Endothelial cell of umbilical vein (primary cell): ENCODE measurements around the gene PTH1R.

Experiments
- CTCF ChIP-seq, 2 donors: IDR thresholded peaks; 1 replicate in 1 of 2; 2 replicates in 1 of 2; pipeline ENCODE4 v1.5.1; 2011; ENCODE audit warnings: low read length in 2 of 2, mild to moderate bottlenecking in 2 of 2, moderate library complexity in 2 of 2, control low read depth in 1 of 2, inconsistent platforms in 1 of 2, low read depth in 1 of 2; ENCODE audit not compliant: insufficient read depth in 1 of 2; ENCODE audit errors: extremely low read depth in 1 of 2
- EZH2 ChIP-seq: IDR thresholded peaks from 2 replicates; pipeline ENCODE4 v1.6.1; 2012; ENCODE audit warnings: borderline replicate concordance, low read depth, mild to moderate bottlenecking, moderate library complexity, low read length, inconsistent platforms; ENCODE audit not compliant: severe bottlenecking
- GATA2 ChIP-seq: IDR thresholded peaks from 2 replicates; pipeline ENCODE4 v1.7.0; 2011; ENCODE audit warnings: low read depth, mild to moderate bottlenecking, moderate library complexity, mixed read lengths, low read length; ENCODE audit not compliant: insufficient read length, insufficient read depth
- JUN ChIP-seq: IDR thresholded peaks from 2 replicates; pipeline ENCODE4 v1.6.1; 2011; ENCODE audit warnings: borderline replicate concordance, low read depth; ENCODE audit not compliant: insufficient read length, insufficient read depth
- MAX ChIP-seq: IDR thresholded peaks from 2 replicates; pipeline ENCODE4 v1.6.1; 2011; ENCODE audit not compliant: insufficient read depth, insufficient read length
- MYC ChIP-seq: IDR thresholded peaks from one replicate; pipeline ENCODE4 v1.6.1; 2011; ENCODE audit warnings: mild to moderate bottlenecking, low read depth, low read length
- POLR2A ChIP-seq: IDR thresholded peaks from 2 replicates; pipeline ENCODE4 v1.6.1; 2012; ENCODE audit warnings: low read depth, mild to moderate bottlenecking, control low read depth, low read length
- POLR2AphosphoS5 ChIP-seq: IDR thresholded peaks from 2 replicates; pipeline ENCODE4 v1.6.1; 2012; ENCODE audit warnings: low read depth, mild to moderate bottlenecking, control low read depth, low read length, moderate library complexity; ENCODE audit not compliant: insufficient read depth

GRCh38 chr3:46865031-46865507, 12.5 kb upstream of the PTH1R start:
- TF ChIP-seq EZH2: no peak
- TF ChIP-seq CTCF (IDR thresholded peaks at IDR 0.05; ENCODE audit: extremely low read depth in 1 of 2, insufficient read depth in 1 of 2, low read depth in 1 of 2, low read length in 2 of 2): no peak
- no peak for TF ChIP-seq POLR2AphosphoS5
- no peak for TF ChIP-seq POLR2A
- no peak for TF ChIP-seq JUN
- no peak for TF ChIP-seq MAX
- TF ChIP-seq GATA2: no peak
- TF ChIP-seq MYC: no peak
